LoVo (cell line): Measurements from ENCODE around the gene LYSMD4.

Source experiments
- DNase-seq: peaks from one replicate; pipeline ENCODE4 v3.0.0-alpha.2; 2016; ENCODE audit warnings: low spot score

Gene LYSMD4

DNA sequence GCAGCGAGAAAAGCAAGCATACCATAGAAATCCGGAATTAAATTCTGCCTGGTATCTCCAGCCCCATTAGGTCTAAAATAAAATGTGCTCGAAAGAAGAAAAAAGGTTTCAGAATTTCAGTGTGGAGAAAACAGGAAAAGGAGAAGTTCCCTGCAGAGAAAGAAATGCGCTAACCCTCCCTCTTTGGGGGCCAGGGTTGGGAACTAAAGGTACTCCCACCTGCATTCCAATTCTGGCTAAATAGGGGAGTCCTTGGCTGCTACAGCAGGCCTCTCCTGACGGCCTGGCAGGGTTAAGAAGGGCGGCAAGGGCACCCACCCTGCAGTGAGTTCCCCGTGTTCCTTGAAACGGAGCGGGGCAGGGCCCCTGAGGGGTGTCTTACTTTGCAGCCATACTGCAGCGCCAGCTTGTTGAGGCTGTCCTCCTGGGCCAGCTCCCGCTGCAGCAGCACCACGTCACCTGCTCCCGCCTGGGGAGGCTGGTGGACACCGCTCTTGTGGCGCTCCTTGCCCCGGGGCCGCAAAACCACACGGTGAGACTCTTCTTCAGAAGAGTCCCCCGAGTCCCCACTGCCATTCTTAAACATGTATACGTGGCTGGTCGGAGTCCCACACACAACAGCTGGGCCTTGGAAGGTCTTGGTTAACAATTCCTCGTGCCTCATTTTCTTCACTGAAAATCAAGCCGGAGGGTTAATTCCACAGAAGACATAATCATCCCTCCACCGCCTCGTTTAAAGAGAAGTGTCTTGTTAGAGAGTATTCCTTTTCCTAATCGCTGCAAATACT is 1.7 kb downstream of the LYSMD4 start:
- DNase-seq, result no peak

DNA sequence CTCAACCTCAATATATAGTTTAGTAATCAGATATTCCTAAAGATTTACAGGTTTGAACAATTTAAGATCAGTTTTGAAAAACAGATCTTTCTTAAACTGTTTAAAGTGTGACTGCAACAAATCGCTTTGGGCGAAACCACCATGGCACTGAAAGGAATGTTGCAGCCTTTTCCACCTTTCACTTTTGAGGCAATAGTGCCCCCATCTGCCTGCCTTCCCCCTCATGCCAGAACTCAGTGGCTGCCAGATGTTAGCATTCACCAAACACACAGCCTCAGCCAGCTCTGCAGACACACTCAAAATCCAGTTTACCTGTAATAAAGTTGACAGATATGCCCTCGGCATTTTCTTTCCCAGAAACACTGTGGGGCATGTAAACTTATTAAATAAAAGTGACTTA is 3.3 kb downstream of the LYSMD4 start:
- DNase-seq, result no peak

DNA sequence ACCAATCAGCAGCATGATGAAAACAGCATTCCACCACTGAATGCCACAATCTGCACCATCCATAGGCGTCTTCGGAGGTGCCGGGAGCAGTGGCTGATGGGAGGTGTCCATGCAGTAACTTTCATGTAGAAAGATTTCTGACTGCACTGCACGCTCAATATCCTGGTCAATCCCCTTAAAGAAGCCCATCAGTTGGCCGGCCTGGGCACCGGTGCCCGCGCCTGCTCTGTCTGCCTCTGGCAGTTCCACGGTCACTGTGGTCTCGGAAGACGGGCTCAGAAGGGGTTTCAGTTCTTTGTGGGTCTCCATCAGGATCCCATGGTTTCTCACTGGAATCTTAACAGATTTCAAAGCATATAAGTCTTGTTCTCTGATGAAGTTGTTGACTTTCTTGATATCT is 3.9 kb downstream of the LYSMD4 start:
- no peak for DNase-seq

GRCh38 chr15:99728916-99729315 is 4.3 kb downstream of the LYSMD4 start:
- no peak for DNase-seq

DNA sequence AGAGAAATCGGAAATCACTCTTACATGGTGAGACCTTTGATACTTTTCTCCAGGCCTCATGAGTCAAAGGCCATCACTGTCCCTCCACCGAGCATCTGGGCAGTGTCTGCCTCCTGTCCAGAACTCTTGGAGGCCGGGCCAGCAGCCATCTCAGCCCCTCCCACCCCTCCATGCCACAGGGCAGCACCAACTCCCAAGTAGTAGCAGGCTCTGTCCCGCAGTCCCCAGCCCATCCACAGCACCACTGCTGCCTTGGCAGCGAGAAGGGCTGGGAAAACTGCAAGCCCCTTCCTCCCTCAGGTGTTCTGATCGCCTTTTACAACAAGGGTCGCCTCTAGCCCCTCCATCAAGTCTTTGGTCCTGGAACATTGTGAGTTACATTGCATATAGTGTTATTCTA is 5.5 kb downstream of the LYSMD4 start:
- DNase-seq, result no peak

DNA sequence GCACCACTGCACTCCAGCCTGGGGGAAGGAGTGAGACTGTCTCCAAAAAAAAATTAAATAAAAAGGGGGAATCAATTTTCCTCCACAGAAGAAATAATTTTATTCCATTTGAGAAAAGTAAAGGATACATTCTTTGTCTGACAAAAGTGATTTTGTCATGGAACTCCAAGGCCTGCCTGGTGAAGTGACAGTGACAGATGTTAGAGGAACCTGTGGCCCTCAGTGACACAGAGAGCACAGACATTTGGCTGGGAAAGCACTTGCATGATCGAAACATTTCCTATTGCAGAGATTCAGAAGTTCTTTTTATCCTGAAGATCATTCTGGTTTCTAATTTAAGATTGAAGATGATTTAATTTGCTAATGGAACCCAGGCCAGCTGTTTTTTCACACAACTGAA is 5.9 kb downstream of the LYSMD4 start:
- no peak for DNase-seq

DNA sequence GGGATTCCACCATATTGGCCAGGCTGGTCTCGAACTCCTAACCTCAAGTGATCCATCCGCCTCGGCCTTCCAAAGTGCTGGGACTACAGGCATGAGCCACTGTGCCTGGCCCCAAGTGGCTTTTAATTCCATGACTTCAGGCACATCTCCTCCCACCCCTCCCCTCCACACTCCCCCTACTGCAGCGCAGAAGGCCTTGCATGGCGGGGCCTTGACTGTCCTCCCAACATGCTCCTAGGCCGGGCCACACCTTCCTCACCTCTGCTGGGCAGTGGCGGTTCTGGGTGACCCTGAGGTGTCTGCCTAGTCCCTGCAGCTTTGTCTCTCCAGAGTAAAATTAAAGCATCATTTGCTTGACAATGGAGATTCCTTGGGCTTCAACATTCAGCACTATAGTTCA is 6.9 kb downstream of the LYSMD4 start:
- no peak for DNase-seq

DNA sequence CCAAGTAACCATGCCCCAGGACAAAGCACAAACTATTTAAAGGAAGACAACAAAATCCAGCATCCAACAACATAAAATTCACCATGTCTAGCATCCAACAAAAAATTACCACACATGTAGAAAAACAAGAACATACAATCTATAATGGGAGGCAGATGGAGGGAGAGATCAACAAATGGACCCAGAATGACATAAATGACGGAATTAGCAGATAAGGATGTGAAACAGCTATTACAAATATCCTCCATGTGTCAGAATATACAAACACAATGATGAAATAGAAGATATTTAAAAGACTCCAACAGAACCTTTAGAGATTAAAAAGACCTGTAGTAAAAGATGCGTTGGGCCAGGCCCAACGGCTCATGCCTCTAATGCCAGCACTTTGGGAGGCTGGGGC is 10.8 kb downstream of the LYSMD4 start:
- DNase-seq, result no peak

DNA sequence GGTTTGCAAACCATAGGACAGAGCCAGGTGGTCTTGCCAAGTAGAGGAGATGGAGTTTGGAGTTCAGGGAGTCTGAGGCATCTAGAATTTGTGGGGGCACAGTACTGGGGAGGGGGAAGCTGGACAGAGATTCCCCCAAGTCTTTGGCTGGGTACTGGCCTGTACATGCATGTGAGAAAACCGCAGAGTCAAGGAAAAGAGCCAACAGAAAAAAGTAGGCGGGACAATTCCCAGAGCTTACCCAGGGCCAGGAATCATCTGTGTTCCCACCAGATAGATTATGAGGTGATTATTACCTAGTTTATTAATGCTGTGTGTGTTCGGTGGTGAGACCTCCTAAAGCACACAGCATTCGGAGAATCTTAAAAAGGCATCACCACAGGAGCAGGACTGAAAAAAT is 11.3 kb downstream of the LYSMD4 start:
- no peak for DNase-seq

DNA sequence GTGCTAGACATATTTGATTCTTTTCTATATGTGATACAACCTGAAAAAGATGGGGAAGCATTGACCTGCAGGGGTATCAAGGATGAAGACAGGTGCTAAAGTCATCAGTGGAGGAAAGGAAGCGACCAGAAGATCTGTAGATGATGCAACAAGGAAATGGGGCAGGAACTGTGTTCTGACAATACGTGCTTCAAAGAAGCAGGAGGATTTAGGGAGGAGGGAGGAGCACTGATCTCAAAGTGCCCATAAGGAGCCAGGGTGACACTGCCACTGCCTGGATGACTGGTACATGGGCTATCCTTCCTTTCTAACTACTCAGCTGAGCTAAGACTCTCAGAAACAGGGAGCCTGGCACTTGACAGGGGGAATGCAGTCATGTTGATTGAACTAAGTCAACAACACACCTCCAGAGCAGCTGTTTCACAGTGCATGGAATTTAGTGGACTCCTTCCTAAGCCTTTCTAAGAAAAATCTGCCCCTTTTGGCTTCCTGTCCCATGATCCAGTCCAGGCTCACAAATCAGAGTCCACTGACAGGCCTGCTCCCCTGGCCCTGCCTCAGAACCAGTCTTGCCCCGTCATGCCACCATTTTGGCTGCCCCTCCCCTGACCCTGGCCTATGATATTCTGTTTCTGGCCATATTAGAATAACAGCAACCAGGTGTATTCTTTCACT is 12.0 kb downstream of the LYSMD4 start:
- no peak for DNase-seq

DNA sequence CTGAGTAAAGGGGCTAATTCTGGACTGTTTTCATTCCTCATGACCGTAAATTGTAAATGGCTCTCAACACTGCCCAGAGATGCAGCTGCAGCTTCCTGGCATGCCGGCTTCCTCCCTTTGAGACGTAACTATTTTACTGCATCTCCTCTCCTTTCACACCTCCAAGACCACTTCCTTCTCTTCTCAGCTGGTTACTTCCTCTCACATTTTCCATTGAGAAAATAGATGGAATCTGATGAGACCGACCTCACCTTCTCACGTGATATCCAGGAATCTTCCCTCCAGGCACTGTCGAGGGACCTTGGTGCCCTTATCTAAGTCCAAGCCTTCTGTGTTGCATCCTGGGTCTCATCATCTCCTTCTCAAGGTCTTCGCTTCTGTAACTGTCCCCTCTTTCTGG is 12.7 kb downstream of the LYSMD4 start:
- DNase-seq, result no peak

- DNase-seq, result no peak
Observed at GRCh38 chr15:99719096-99719541, 14.1 kb downstream of the LYSMD4 start.

DNA sequence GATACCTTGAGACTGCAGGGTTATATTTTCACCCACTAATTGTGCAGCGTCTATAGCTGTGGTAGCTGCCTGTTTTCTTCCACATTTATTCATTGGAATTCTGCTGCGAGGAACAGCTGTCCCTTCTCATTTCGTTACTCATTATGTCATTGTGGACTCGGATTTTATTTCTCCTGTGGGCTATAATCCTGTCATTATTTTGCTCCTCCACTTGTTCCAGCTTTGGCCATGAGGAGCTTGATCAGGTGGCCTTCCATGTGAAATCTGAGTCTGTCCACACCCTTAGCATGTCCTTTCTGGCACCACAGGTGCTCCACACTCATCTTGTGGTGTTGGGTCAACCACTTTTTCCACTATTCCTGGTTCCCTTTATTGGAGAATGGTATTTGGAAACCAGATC is 14.8 kb downstream of the LYSMD4 start:
- no peak for DNase-seq

GRCh38 chr15:99717161-99718009 is 15.9 kb downstream of the LYSMD4 start:
- no peak for DNase-seq

DNA sequence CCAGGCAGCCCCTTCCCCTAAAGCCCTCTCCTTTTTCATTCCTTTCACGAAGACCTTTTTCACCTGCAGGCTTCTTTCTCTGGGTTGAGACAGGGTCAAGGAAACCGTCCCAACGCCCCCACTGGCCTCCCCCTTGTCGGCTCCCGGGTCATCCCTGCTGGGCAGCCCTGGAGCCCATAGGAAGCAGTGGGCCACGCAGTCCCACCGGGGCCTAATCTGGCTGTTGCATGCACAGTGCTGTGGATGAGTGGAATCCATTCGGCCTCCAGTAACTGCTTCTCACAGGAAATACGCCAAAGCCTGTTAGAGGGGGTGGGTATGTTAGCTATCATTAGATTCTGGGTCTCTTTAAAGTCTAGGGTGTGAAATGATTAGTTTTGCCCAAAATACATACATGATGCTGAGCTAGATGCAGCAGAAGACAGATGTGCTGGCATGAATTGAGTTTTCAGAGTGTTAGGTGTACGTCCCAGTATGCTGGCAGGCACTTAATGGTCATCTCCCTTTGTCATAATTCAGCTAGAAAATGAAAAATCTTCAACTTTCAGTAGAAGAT is 16.6 kb downstream of the LYSMD4 start:
- DNase-seq, result no peak

GRCh38 chr15:99712415-99712814 is 20.8 kb downstream of the LYSMD4 start:
- DNase-seq, result peak; percentile 15

DNA sequence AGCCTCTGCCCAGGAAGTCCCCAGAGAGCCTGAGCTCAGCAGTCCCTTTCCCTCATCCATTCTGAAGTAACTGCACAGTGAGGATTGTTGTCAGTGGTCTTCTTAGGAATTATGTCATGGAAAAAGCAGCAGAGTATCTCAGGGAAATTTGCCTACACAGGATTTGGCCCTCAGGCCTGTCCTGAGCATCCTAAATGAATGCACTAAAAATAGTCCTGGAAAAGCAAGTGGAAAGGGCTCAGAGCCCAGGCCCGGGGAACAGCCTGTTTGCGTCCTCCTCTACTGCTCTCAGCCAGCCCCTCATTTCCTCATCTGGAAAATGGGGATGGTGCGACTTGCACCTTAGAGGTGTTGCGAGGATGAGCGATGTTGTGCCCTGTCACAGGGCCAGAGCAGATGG is 21.6 kb downstream of the LYSMD4 start:
- DNase-seq, result no peak

GRCh38 chr15:99709243-99709986 is 23.8 kb downstream of the LYSMD4 start:
- no peak for DNase-seq

DNA sequence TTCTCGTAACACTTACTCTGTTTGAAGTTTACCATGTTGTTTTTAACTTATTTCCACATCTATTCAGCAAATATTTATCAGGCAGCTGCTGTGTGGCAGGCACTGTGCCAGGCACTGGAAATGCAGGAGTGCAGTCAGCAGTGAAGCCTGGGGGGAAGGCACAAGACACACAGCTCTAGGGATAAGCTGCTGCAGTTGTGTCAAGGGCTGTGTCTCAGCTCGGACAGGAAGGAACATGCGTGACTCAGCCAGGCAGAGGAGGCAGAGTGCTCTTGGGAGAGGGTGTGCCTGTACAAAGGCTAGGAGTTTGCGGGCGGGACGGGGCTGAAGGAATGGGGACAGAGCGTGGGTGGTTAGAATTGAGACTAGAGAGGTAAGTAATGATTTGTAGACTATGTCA is 24.7 kb downstream of the LYSMD4 start:
- peak; percentile 83 for DNase-seq

GRCh38 chr15:99707473-99708270 is 25.6 kb downstream of the LYSMD4 start:
- no peak for DNase-seq
